Thymus (tissue), 11 donors: ENCODE data around the gene CBX4. TPM values are rescaled to one million over a fixed set of nuclear protein-coding genes. Genes with fewer than 3 reads are reported as not detected.

Experiments
- DNase-seq, 9 donors: peaks; one replicate each; pipeline ENCODE4 v3.0.0-alpha.2; 2013; ENCODE audit warnings: low spot score in 9 of 9, low read depth in 6 of 9, missing footprints in 1 of 9
- H3K27ac ChIP-seq, 2 donors: one replicate each; pipeline ENCODE4 v1.5.1; 2013; ENCODE audit warnings: control low read depth in 1 of 2, low read depth in 1 of 2, low read length in 1 of 2, mild to moderate bottlenecking in 1 of 2, moderate library complexity in 1 of 2
- H3K27me3 ChIP-seq, 2 donors: one replicate each; pipeline ENCODE4 v1.5.1; 2013; ENCODE audit warnings: low read length in 1 of 2; ENCODE audit not compliant: control insufficient read depth in 2 of 2, insufficient read depth in 1 of 2
- H3K36me3 ChIP-seq, 2 donors: one replicate each; pipeline ENCODE4 v1.5.1; 2013; ENCODE audit warnings: low read length in 1 of 2, mild to moderate bottlenecking in 1 of 2, moderate library complexity in 1 of 2; ENCODE audit not compliant: control insufficient read depth in 2 of 2, insufficient read depth in 2 of 2
- H3K4me1 ChIP-seq, 2 donors: one replicate each; pipeline ENCODE4 v1.5.1; 2013; ENCODE audit warnings: low read length in 2 of 2; ENCODE audit not compliant: control insufficient read depth in 2 of 2, insufficient read depth in 2 of 2
- H3K4me3 ChIP-seq, 2 donors: one replicate each; pipeline ENCODE4 v1.5.1; 2013; ENCODE audit warnings: low read length in 2 of 2, control low read depth in 1 of 2, mild to moderate bottlenecking in 1 of 2
- H3K9me3 ChIP-seq, 2 donors: one replicate each; pipeline ENCODE4 v1.5.1; 2013; ENCODE audit warnings: low read length in 1 of 2, mild to moderate bottlenecking in 1 of 2; ENCODE audit not compliant: control insufficient read depth in 2 of 2, insufficient read depth in 1 of 2
- WGBS: extraction: QIAGEN DNeasy Blood & Tissue Kit; methylation state at CpG from one replicate; pipeline ENCODE4 v1.1.7; 2013; 5-methylcytosine and 5-hydroxymethylcytosine counted together
- polyA plus RNA-seq: library from polyadenylated mRNA; stranded (reverse); fragments of 200-250 nt; gene quantifications from one replicate; pipeline ENCODE4 v1.2.3, GENCODE V29; 2013
- total RNA-seq: library from RNA; stranded (reverse); fragments of 120-200 nt; gene quantifications from one replicate; pipeline ENCODE4 v1.2.4, GENCODE V29; 2013
- donor health status: healthy.

Gene CBX4
- total and polyA plus RNA-seq, 2 donors = 26.9 to 32.1 TPM

DNA sequence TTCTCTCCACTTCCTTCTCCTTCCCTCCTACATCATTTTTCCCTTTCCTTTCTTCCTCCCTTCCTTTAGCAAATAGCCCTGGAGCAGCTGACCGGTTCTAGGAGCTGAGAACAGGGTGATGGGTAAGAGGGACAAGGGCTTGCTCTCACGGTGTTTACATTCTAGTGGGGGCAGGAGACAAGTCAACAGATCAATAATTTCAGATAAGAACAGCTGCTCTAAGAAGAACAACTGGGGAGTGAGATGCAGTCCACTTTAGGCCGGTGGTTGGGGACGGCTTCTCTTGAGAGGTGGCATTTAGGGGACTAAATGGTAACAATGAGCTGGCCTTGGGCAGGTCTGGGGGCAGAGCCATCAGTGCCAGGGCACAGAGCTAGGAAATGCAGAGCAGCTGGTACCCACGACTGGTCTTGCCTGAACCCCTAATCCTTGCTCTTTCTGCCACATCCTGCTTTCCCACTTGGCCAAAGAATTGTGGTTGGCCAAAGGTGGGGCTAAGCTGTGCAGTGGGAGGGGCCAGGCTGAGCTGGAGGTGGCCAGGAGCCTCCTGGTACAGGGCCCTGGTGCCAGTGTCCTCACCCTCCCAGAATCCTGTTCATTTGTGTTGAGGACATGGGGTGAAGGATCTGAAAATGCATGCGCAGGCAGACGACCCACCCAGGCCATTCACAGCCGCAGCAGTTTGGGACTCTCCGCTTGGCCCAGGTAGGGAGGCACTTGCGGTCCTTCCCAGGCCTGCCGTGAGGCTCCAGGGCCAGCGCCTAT, 17.7 kb downstream of the CBX4 start:
- Histone ChIP-seq H3K4me3 (no peak overlapping the region), H3K4me1 (peaks cover 0 to 9% of the 10 kb centered on the region in 2 donors), H3K9me3 (peaks cover 0 to under 1% of the 10 kb centered on the region in 2 donors), H3K27ac (no peak overlapping the region), H3K27me3 (peaks cover 23 to 56% of the 10 kb centered on the region in 2 donors), H3K36me3 (no peaks in the 10 kb centered on the region)
- 94% methylated on average over 12 of the region's 12 CpGs for WGBS
- DNase-seq = no peak

DNA sequence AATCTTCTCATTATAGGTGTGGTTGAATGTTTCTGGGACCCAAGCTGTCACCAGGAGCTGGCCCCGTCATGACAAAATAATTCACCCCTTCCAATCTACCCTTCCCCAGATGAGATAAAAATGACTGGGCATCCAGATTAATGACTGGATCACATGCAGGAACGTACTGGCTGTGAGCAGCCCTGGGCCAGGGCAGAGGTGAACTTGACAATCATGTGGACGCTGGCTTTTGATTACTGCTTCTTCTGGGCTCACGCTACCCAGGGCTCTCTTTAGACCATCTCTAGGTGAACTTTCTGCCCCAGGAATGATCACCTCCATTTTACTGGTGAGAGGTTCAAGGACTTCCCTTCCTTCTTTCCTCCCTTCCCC, 18.3 kb downstream of the CBX4 start:
- no peak for DNase-seq
- peaks cover 0 to 9% of the 10 kb centered on the region in 2 donors for H3K4me1 ChIP-seq
- H3K9me3 ChIP-seq = peaks cover 0 to 2% of the 10 kb centered on the region in 2 donors
- H3K27ac ChIP-seq = no peak overlapping the region
- no peaks in the 10 kb centered on the region for H3K36me3 ChIP-seq
- WGBS = 98% methylated on average over 4 of the region's 4 CpGs
- no peak overlapping the region for H3K4me3 ChIP-seq
- H3K27me3 ChIP-seq = peaks cover 28 to 61% of the 10 kb centered on the region in 2 donors

DNA sequence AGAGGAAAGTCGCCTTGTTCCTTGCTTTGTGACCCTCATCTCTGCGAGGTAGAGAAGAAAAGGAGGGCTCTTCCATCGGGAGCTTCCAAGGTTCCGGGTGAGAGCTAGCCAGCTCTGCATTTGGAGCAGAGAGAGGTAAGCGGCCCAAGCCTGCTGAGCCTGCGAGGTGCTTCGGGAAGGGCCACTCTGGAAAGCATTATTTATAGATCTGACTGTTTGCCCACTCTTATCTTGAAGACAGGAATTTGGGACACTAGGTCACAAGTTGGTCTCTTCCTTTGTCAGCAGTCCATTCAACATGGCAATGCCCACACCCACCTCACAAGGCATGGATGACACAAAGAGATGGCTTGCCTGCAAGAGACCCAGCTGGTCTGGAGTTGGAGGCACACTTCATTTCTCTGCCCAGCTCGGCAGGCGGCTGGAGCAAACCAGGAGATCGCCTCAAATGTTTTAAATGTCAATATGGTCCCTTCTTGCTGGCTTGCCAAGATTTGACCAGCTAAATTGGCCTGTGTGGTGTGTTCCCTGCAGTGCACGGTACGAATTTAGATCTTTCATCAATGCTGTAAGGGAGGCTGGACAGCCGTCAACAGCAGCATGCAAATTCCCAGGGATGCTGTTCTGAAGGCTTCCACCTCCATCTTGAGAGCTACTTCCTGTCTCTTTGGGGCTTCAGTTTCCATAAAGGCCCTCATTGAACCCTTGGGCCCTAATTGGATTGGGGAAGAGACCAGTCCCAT, 19.5 kb downstream of the CBX4 start:
- peaks cover 0 to 5% of the 10 kb centered on the region in 2 donors for H3K9me3 ChIP-seq
- H3K36me3 ChIP-seq = no peaks in the 10 kb centered on the region
- H3K27me3 ChIP-seq = peaks cover 40 to 71% of the 10 kb centered on the region in 2 donors
- DNase-seq = no peak
- H3K4me1 ChIP-seq = peaks cover 6 to 15% of the 10 kb centered on the region in 2 donors
- no peak overlapping the region for H3K4me3 ChIP-seq
- H3K27ac ChIP-seq = no peak overlapping the region
- WGBS = 96% methylated on average over 13 of the region's 13 CpGs

DNA sequence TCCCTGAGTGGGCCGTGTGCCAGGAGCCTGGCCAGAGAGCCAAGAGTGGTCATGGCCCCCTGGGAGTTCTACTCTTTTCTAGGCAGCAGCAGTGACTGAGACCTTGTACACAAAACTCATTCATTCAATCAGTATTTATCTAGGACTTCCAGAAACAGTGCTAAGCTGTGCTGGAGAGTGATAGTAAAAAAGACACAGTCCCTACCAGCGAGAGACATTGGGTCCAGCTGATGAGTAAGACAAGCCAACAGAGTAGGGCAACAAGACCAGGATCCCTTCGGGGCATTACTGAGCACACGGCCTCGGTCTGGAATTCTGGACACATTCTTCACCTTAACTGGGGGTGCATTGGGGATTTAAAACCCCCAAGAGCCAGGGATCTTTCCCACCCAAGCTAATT, 20.2 kb downstream of the CBX4 start:
- Histone ChIP-seq H3K4me3 (no peak overlapping the region), H3K4me1 (peaks cover 11 to 21% of the 10 kb centered on the region in 2 donors), H3K9me3 (peaks cover 0 to 6% of the 10 kb centered on the region in 2 donors), H3K27me3 (peaks cover 46 to 77% of the 10 kb centered on the region in 2 donors), H3K27ac (no peak overlapping the region), H3K36me3 (no peaks in the 10 kb centered on the region)
- no peak for DNase-seq
- WGBS = 94% methylated on average over 5 of the region's 5 CpGs

DNA sequence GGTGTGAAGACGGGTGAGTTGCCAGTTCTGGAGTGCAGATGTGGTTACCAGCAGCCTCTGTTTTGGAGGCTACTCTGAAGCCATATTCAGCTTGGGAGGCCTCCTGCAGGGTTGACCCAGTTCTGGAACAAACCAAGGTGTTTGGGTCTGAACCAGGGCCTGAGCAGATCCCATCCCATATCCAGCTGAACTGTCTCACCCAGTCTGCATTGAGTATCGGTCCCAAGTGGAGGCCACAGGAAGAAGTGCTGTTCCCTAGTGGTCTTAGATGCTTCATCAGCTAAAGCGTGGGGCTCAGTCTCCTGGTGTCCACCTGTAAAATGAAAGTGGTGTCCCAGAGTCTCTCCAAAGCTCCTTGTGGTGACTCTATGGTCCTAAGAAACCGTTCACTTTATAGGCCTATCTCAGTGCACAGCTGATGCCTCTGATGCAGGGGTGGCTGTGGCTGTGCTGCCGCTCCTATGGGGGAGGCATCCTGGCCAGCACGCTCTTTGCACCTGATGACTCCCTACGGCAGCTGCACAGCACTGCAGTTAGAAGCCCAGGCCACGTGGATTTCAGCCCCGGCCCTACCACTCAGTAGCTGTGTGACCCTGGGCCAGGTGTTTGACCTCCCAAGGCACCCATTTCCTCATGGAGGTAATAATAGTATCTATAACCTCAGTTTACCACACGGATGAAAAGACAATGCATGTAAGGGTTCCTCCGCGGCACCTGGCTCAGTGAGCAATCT, 21.0 kb downstream of the CBX4 start:
- no peak overlapping the region for H3K4me3 ChIP-seq
- H3K9me3 ChIP-seq = peaks cover 0 to 6% of the 10 kb centered on the region in 2 donors
- peaks cover 53 to 83% of the 10 kb centered on the region in 2 donors for H3K27me3 ChIP-seq
- H3K27ac ChIP-seq = no peak overlapping the region
- WGBS = 96% methylated on average over 12 of the region's 12 CpGs
- no peak for DNase-seq
- peaks cover 17 to 26% of the 10 kb centered on the region in 2 donors for H3K4me1 ChIP-seq
- no peaks in the 10 kb centered on the region for H3K36me3 ChIP-seq

DNA sequence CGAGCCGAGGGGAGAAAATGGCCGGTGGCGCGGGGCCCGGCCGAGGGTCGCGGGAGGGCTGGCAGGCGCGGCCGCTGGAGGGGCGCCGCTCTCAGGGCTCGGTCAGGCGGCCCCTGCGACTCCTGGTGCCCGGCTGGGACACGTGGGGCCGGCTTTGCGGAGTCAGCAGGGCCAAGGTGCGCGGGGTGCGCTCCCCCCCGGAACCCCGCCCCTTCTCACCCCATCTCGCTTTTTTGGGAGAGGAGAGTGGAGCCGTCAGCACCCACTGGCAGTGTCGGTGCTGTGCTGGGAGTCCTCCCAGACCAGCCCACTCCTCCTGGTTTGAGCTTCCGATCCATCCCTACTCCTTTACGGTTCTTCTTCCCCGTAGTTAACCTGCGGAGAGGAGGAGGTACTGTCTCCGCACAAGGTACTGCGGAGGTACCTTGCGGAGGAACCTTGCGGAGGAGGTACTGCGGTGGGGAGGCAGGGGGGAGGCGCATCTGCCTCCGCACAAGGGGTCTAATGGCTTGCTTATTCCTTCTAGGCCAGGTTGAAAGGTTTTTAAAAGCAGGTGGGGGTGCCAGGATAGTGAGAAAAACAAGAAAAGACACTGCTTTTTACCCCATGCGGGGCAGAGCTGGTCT, 23.3 kb downstream of the CBX4 start:
- no peak overlapping the region for H3K27ac ChIP-seq
- H3K27me3 ChIP-seq = peaks cover 76 to 95% of the 10 kb centered on the region in 2 donors
- WGBS = 32% methylated on average over 41 of the region's 41 CpGs
- H3K36me3 ChIP-seq = no peaks in the 10 kb centered on the region
- peaks cover 37 to 46% of the 10 kb centered on the region in 2 donors for H3K4me1 ChIP-seq
- no peak overlapping the region for H3K4me3 ChIP-seq
- DNase-seq = no peak
- H3K9me3 ChIP-seq = peaks cover 0 to 17% of the 10 kb centered on the region in 2 donors

DNA sequence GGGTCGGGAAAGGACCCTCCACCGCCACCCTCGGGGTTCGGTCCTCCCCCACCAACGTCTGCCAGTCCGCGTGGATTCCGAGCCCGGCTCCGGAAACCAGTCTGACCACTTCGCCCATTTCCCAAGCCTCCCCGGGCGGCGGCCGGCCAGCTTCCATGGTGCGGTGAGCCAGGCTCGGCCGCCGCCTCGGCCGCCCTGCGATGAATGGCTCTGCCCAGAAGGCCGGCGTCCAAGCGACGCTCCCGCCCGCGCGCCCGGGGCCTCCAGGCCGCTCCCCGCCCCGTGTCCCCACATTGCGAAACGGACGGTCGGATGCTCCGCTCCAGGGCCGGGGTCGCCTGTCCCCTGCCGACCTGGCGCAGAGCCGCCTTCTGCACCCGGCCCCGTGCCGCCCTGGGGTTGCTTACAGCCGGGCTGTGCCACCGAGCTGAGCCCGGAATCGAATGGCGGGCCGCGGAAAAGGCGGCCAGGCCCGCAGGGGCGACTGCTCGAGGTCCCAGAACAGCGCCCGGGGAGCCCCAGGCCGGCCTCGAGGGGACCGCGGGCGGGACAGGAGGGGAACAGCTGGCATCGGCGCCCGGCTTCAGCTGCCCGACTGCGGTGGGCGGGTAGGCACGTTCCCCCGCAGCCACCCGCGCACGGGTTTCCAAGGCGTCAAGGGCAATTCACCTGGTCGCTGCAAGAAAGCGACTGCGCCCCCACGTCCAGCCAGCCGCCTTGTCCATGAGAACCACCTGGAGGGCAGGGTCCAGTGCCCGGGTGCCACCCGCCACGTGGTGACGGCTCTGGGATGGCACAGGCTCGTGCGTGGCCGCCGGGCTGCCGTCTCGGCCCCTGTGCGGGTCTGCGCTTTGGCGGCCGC, 24.0 kb downstream of the CBX4 start:
- Histone ChIP-seq H3K36me3 (no peaks in the 10 kb centered on the region), H3K9me3 (peaks cover 0 to 17% of the 10 kb centered on the region in 2 donors), H3K4me3 (peak overlapping the region in 1 of 2 donors; percentile 17), H3K4me1 (peaks cover 41 to 54% of the 10 kb centered on the region in 2 donors), H3K27me3 (peaks cover 83 to 96% of the 10 kb centered on the region in 2 donors), H3K27ac (no peak overlapping the region)
- WGBS = 3% methylated on average over 96 of the region's 96 CpGs
- no peak for DNase-seq
